Stimulated activated CD4-positive, alpha-beta T cell treated with anti-CD3 and anti-CD28 coated beads, Interleukin-15, amount 100 ng/mL, for 24 hours (primary cell): ENCODE measurements around the gene CCSER2.
"Not testable (repeated sequence)": the region's sequence is repeated elsewhere in the genome, so short reads cannot be mapped to it uniquely, and the experiment has no call there.

Experiments used
- DNase-seq: peaks from one replicate; pipeline ENCODE4 v3.0.0-alpha.2; 2020

Gene CCSER2

GRCh38 chr10:84469470-84469869, 141.1 kb downstream of the CCSER2 start:
- DNase-seq, result no peak

GRCh38 chr10:84473136-84473535, 144.7 kb downstream of the CCSER2 start:
- DNase-seq, result no peak

GRCh38 chr10:84477398-84478128, 149.2 kb downstream of the CCSER2 start:
- no peak for DNase-seq

GRCh38 chr10:84478151-84478550, 149.8 kb downstream of the CCSER2 start:
- DNase-seq, result no peak

GRCh38 chr10:84478679-84479078, 150.3 kb downstream of the CCSER2 start:
- no peak for DNase-seq

GRCh38 chr10:84484541-84484940, 156.2 kb downstream of the CCSER2 start:
- DNase-seq, result no peak

GRCh38 chr10:84493361-84493760, 165.0 kb downstream of the CCSER2 start:
- DNase-seq, result no peak

- DNase-seq, result no peak
Observed at GRCh38 chr10:84493951-84494848, 165.8 kb downstream of the CCSER2 start.

GRCh38 chr10:84494849-84495180, 166.4 kb downstream of the CCSER2 start:
- DNase-seq, result no peak

GRCh38 chr10:84497978-84498377, 169.6 kb downstream of the CCSER2 start:
- DNase-seq, result no peak

GRCh38 chr10:84499039-84499438, 170.7 kb downstream of the CCSER2 start:
- DNase-seq, result not testable (repeated sequence)

GRCh38 chr10:84499846-84500245, 171.5 kb downstream of the CCSER2 start:
- DNase-seq, result no peak

GRCh38 chr10:84510121-84510520, 181.7 kb downstream of the CCSER2 start:
- DNase-seq, result no peak

GRCh38 chr10:84511106-84511505, 182.7 kb downstream of the CCSER2 start:
- no peak for DNase-seq

- DNase-seq, result no peak
Observed at GRCh38 chr10:84511709-84512285, 183.4 kb downstream of the CCSER2 start.

GRCh38 chr10:84517554-84517953, 189.2 kb downstream of the CCSER2 start:
- DNase-seq, result no peak

GRCh38 chr10:84519235-84519634, 190.8 kb downstream of the CCSER2 start:
- no peak for DNase-seq

- DNase-seq, result no peak
Observed at GRCh38 chr10:84521013-84521412, 192.6 kb downstream of the CCSER2 start.

- no peak for DNase-seq
Observed at GRCh38 chr10:84521468-84521867, 193.1 kb downstream of the CCSER2 start.

- no peak for DNase-seq
Observed at GRCh38 chr10:84522612-84523462, 194.4 kb downstream of the CCSER2 start.

GRCh38 chr10:84523526-84523925, 195.1 kb downstream of the CCSER2 start:
- DNase-seq, result no peak

GRCh38 chr10:84524435-84524834, 196.0 kb downstream of the CCSER2 start:
- no peak for DNase-seq
